ENCODE data around the gene NAPA. TPM values are rescaled to one million over a fixed set of nuclear protein-coding genes. Genes with fewer than 3 reads are reported as not detected.

The NAPA gene
- total and polyA plus RNA-seq, 7 donors, result 84.9 to 167 (median 97.4) TPM

- peak overlapping the region; percentile 47 to 100 (median 74) for H3K27ac ChIP-seq
- no peak for DNase-seq
- peaks cover 0 to 63% (median 59%) of the 10 kb centered on the region in 4 donors for H3K4me1 ChIP-seq
- H3K9me3 ChIP-seq, result no peaks in the 10 kb centered on the region
- no peaks in the 10 kb centered on the region for H3K27me3 ChIP-seq
- WGBS, 2 donors, result 69 to 74% methylated on average over 6 of the region's 6 CpGs
- H3K4me3 ChIP-seq, result no peak overlapping the region
- peaks cover 8 to 27% (median 15%) of the 10 kb centered on the region in 4 donors for H3K36me3 ChIP-seq
- TF ChIP-seq POLR2A (IDR thresholded peaks at IDR 0.05) (no peak), CTCF (IDR thresholded peaks at IDR 0.05) (no peak), EP300 (IDR thresholded peaks at IDR 0.05) (no peak), POLR2AphosphoS5 (IDR thresholded peaks at IDR 0.05) (no peak)
- intact Hi-C loops (cut with DNase I), result no loop called here
These were observed 7.9 kb downstream of the NAPA start for GRCh38 chr19:47507012-47507411.

- peaks cover 0 to 57% (median 53%) of the 10 kb centered on the region in 4 donors for H3K4me1 ChIP-seq
- H3K36me3 ChIP-seq, result peaks cover 8 to 33% (median 16%) of the 10 kb centered on the region in 4 donors
- intact Hi-C loops (cut with DNase I), result no loop called here
- no peaks in the 10 kb centered on the region for H3K9me3 ChIP-seq
- peak overlapping the region in 3 of 4 donors; percentile 51 to 100 (median 98) for H3K27ac ChIP-seq
- TF ChIP-seq POLR2A (IDR thresholded peaks at IDR 0.05), result no peak
- no peak for TF ChIP-seq POLR2AphosphoS5 (IDR thresholded peaks at IDR 0.05)
- no peak for TF ChIP-seq EP300 (IDR thresholded peaks at IDR 0.05)
- TF ChIP-seq CTCF (IDR thresholded peaks at IDR 0.05), result no peak
- H3K4me3 ChIP-seq, result no peak overlapping the region
- 89 to 90% methylated on average over 8 of the region's 8 CpGs for WGBS, 2 donors
- no peak for DNase-seq
- H3K27me3 ChIP-seq, result no peaks in the 10 kb centered on the region
These were observed 8.4 kb downstream of the NAPA start for GRCh38 chr19:47506459-47506858.

GRCh38 chr19:47505506-47505905 lies 9.4 kb downstream of the NAPA start:
- Histone ChIP-seq H3K27me3 (no peaks in the 10 kb centered on the region), H3K4me1 (peaks cover 0 to 48% (median 44%) of the 10 kb centered on the region in 4 donors), H3K27ac (peak overlapping the region in 1 of 4 donors; percentile 100), H3K9me3 (no peaks in the 10 kb centered on the region), H3K36me3 (peaks cover 10 to 42% (median 20%) of the 10 kb centered on the region in 4 donors), H3K4me3 (no peak overlapping the region)
- no peak for TF ChIP-seq POLR2AphosphoS5 (IDR thresholded peaks at IDR 0.05)
- TF ChIP-seq POLR2A (IDR thresholded peaks at IDR 0.05), result no peak
- no peak for TF ChIP-seq EP300 (IDR thresholded peaks at IDR 0.05)
- TF ChIP-seq CTCF (IDR thresholded peaks at IDR 0.05), result no peak
- intact Hi-C loops (cut with DNase I), result no loop called here
- WGBS, 2 donors, result 95 to 98% methylated on average over 6 of the region's 6 CpGs
- DNase-seq, result no peak

GRCh38 chr19:47503826-47504150 lies 11.1 kb downstream of the NAPA start:
- intact Hi-C loops (cut with DNase I), result no loop called here
- H3K27ac ChIP-seq, result no peak overlapping the region
- peaks cover 0 to 30% (median 27%) of the 10 kb centered on the region in 4 donors for H3K4me1 ChIP-seq
- no peak overlapping the region for H3K4me3 ChIP-seq
- WGBS, 2 donors, result 77 to 84% methylated on average over 5 of the region's 5 CpGs
- H3K36me3 ChIP-seq, result peaks cover 18 to 59% (median 36%) of the 10 kb centered on the region in 4 donors
- no peaks in the 10 kb centered on the region for H3K27me3 ChIP-seq
- H3K9me3 ChIP-seq, result no peaks in the 10 kb centered on the region
- no peak for DNase-seq
- TF ChIP-seq POLR2AphosphoS5 (IDR thresholded peaks at IDR 0.05) (no peak), EP300 (IDR thresholded peaks at IDR 0.05) (no peak), CTCF (IDR thresholded peaks at IDR 0.05) (no peak), POLR2A (IDR thresholded peaks at IDR 0.05) (no peak)

All from sigmoid colon (tissue), 7 donors.